Hepatocyte (in vitro differentiated cells): ENCODE data around the gene NCR3LG1. TPM values are rescaled to one million over a fixed set of nuclear protein-coding genes. Genes with fewer than 3 reads are reported as not detected.

ENCODE experiments used
- DNase-seq: peaks from one replicate; pipeline ENCODE4 v3.0.0-alpha.2; 2016; ENCODE audit warnings: low spot score
- H2AFZ ChIP-seq: fragments of 200-600 bp; sonication (generic); 2 replicates; pipeline ENCODE4 v1.6.0; 2016; ENCODE audit warnings: antibody characterized with exemption, mild to moderate bottlenecking
- H3K27ac ChIP-seq: fragments of 200-600 bp; sonication (generic); 2 replicates; pipeline ENCODE4 v1.5.1; 2016; ENCODE audit warnings: mild to moderate bottlenecking
- H3K27me3 ChIP-seq: fragments of 200-600 bp; sonication (generic); 2 replicates; pipeline ENCODE4 v1.6.1; 2016
- H3K36me3 ChIP-seq: fragments of 200-600 bp; sonication (generic); replicated peaks from 2 replicates; pipeline ENCODE4 v1.5.1; 2016; ENCODE audit warnings: low read depth; ENCODE audit not compliant: insufficient read depth
- H3K4me1 ChIP-seq: fragments of 200-600 bp; sonication (generic); 2 replicates; pipeline ENCODE4 v1.5.1; 2016; ENCODE audit warnings: mild to moderate bottlenecking, moderate library complexity; ENCODE audit not compliant: insufficient read depth
- H3K4me2 ChIP-seq: fragments of 200-600 bp; sonication (generic); 2 replicates; pipeline ENCODE4 v1.6.0; 2016
- H3K4me3 ChIP-seq: fragments of 200-600 bp; sonication (generic); 2 replicates; pipeline ENCODE4 v1.5.1; 2016; ENCODE audit warnings: mild to moderate bottlenecking
- H3K79me2 ChIP-seq: fragments of 200-600 bp; sonication (generic); 2 replicates; pipeline ENCODE4 v1.6.0; 2017; ENCODE audit warnings: mild to moderate bottlenecking
- H3K9me2 ChIP-seq: fragments of 200-600 bp; sonication (generic); replicated peaks from 2 replicates; pipeline ENCODE4 v1.6.0; 2017; ENCODE audit warnings: mild to moderate bottlenecking; ENCODE audit not compliant: insufficient read depth
- H3K9me3 ChIP-seq: fragments of 200-600 bp; sonication (generic); 2 replicates; pipeline ENCODE4 v1.5.1; 2016; ENCODE audit warnings: low read depth, mild to moderate bottlenecking
- H4K20me1 ChIP-seq: fragments of 200-600 bp; sonication (generic); 2 replicates; pipeline ENCODE4 v1.6.0; 2016; ENCODE audit warnings: mild to moderate bottlenecking; ENCODE audit not compliant: insufficient read depth, poor library complexity, severe bottlenecking
- EZH2 ChIP-seq: fragments of 200-600 bp; sonication (generic); IDR thresholded peaks from 2 replicates; pipeline ENCODE4 v1.6.1; 2016; ENCODE audit warnings: antibody characterized with exemption, mild to moderate bottlenecking, borderline replicate concordance
- EZH2phosphoT487 ChIP-seq: fragments of 200-600 bp; sonication (generic); IDR thresholded peaks from one replicate; pipeline ENCODE4 v1.6.1; 2018; ENCODE audit warnings: antibody characterized with exemption, mild to moderate bottlenecking, low read depth, moderate library complexity; ENCODE audit not compliant: unreplicated experiment, severe bottlenecking
- WGBS: methylation state at CpG from one replicate; pipeline ENCODE4 v1.1.6; 2016; ENCODE audit warnings: low lambda C conversion rate; ENCODE audit errors: missing lambda C conversion rate; 5-methylcytosine and 5-hydroxymethylcytosine counted together
- polyA plus RNA-seq: library from polyadenylated mRNA; unstranded; fragments of >200 nt; fragmentation: Nextera tagmentation; extraction: Ambion mirVana; gene quantifications from 2 replicates; pipeline ENCODE4 v1.2.1, GENCODE V29; 2016
- total RNA-seq: library from RNA; depleted of rRNA; stranded (reverse); fragments of >200 nt; gene quantifications from 2 replicates; pipeline ENCODE4 v1.2.3, GENCODE V29; 2014
- TF ChIP-seq, protein P1 (sequence below): fragments of 200-600 bp; sonication (generic); IDR thresholded peaks from 2 replicates; pipeline ENCODE4 v1.5.1; 2016; ENCODE audit warnings: antibody characterized with exemption, mild to moderate bottlenecking; ENCODE audit not compliant: poor library complexity

Gene NCR3LG1
- total and polyA plus RNA-seq, 2 experiments from 2014 or later, result 3.7 to 13.8 TPM

DNA sequence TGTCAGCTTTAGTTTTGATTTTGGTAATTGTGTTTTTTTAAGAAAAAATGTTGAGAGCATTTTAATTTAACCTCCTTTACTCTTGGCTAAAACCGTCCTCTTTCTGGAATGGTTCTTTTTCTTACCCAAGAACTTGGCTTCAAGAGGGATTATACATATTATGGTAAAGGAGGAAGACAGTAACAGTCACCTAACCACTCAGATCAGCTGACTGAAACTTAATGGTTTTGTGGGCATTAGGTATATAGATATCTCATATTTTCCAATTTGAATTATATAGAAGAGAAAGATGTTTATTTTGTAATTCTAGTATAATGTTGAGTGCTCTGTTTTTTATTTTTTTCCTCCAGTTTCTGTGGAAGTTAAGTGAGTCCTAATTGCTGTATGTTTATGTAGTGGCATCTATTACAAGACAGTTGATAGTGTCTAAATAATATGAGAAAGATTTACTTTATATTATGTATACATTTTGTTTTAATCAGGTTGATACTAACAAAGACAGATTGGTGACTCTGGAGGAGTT lies 36.6 kb upstream of the NCR3LG1 start:
- no peak overlapping the region for H3K4me3 ChIP-seq
- no peaks in the 10 kb centered on the region for H3K36me3 ChIP-seq
- H3K4me2 ChIP-seq, result no peak overlapping the region
- no peaks in the 10 kb centered on the region for H3K4me1 ChIP-seq
- H3K79me2 ChIP-seq, result no peaks in the 10 kb centered on the region
- no peaks in the 10 kb centered on the region for H3K27me3 ChIP-seq
- no peak for DNase-seq
- H3K9me3 ChIP-seq, result no peaks in the 10 kb centered on the region
- H3K9me2 ChIP-seq, result no peaks in the 10 kb centered on the region
- H3K27ac ChIP-seq, result peak overlapping the region; percentile 62
- WGBS, result 61% methylated on average over 1 of the region's 1 CpG
- TF ChIP-seq EZH2 (no peak), EZH2phosphoT487 (no peak)
- TF ChIP-seq, protein P1, sequence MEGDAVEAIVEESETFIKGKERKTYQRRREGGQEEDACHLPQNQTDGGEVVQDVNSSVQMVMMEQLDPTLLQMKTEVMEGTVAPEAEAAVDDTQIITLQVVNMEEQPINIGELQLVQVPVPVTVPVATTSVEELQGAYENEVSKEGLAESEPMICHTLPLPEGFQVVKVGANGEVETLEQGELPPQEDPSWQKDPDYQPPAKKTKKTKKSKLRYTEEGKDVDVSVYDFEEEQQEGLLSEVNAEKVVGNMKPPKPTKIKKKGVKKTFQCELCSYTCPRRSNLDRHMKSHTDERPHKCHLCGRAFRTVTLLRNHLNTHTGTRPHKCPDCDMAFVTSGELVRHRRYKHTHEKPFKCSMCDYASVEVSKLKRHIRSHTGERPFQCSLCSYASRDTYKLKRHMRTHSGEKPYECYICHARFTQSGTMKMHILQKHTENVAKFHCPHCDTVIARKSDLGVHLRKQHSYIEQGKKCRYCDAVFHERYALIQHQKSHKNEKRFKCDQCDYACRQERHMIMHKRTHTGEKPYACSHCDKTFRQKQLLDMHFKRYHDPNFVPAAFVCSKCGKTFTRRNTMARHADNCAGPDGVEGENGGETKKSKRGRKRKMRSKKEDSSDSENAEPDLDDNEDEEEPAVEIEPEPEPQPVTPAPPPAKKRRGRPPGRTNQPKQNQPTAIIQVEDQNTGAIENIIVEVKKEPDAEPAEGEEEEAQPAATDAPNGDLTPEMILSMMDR, result no peak
- H4K20me1 ChIP-seq, result no peaks in the 10 kb centered on the region
- H2AFZ ChIP-seq, result no peak overlapping the region

DNA sequence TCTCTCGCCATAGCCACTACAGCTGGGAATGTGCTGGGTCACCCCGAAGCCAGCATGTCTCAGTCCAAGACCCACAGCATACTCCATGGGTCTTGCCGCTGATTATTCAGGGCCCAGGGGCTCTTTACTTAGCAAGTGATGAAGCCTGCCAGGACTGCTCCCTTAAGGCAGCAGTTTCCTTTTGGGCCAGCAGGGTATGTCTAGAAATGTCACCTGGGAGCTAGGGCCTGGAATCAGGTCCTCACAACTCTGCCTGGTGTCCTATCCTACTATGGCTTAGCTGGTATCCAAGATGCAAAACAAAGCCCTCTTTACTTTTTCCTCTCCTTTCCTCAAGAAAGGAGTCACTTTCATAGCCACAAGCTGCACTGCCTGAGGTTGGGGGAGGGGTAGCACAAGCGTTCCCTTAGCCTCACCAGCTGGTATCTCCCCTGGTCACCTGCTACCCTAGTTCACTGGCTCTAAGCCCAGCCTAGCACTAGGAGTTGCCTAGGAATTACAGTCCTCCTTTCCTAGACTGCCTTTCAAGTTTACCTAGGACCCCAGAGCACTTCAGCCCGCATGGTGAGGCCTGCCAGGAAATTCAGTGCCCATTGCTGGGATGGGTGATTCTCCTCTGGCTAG lies 22.6 kb upstream of the NCR3LG1 start:
- DNase-seq, result no peak
- Histone ChIP-seq H3K4me3 (no peak overlapping the region), H3K9me2 (no peaks in the 10 kb centered on the region), H4K20me1 (no peaks in the 10 kb centered on the region), H3K79me2 (no peaks in the 10 kb centered on the region), H3K4me1 (no peaks in the 10 kb centered on the region), H3K9me3 (no peaks in the 10 kb centered on the region), H2AFZ (no peak overlapping the region), H3K27ac (no peak overlapping the region), H3K36me3 (no peaks in the 10 kb centered on the region), H3K27me3 (no peaks in the 10 kb centered on the region), H3K4me2 (no peak overlapping the region)
- WGBS, result 93% methylated on average over 5 of the region's 5 CpGs
- no peak for TF ChIP-seq EZH2
- TF ChIP-seq, protein P1, result no peak
- no peak for TF ChIP-seq EZH2phosphoT487

DNA sequence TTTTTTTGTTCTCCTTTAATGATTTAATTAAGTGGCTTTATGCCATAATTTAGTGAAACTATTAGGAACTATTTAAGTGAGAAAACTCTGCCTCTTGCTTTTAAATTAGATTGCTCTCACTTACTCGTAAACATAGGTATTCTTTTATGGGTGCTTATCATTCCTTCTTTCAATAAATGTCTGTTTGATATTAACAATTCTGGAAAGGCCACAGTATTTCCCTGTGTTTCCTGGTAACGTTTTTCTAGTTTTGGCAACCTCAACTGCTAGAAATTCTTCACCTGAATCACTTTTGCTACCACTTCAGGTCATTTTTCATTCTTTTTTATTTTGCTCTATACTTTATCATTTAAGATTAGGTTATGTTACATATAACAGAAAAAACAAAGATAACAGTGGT lies 19.9 kb upstream of the NCR3LG1 start:
- DNase-seq, result no peak
- no peaks in the 10 kb centered on the region for H3K27me3 ChIP-seq
- no peaks in the 10 kb centered on the region for H3K79me2 ChIP-seq
- H4K20me1 ChIP-seq, result no peaks in the 10 kb centered on the region
- no peak overlapping the region for H3K27ac ChIP-seq
- WGBS, result 67% methylated on average over 2 of the region's 2 CpGs
- no peaks in the 10 kb centered on the region for H3K9me3 ChIP-seq
- no peak overlapping the region for H2AFZ ChIP-seq
- H3K4me3 ChIP-seq, result no peak overlapping the region
- TF ChIP-seq, protein P1, result no peak
- TF ChIP-seq EZH2 (no peak), EZH2phosphoT487 (no peak)
- no peak overlapping the region for H3K4me2 ChIP-seq
- no peaks in the 10 kb centered on the region for H3K9me2 ChIP-seq
- H3K4me1 ChIP-seq, result no peaks in the 10 kb centered on the region
- H3K36me3 ChIP-seq, result no peaks in the 10 kb centered on the region
